ENCODE results near the gene SMIM24.
"Not testable (repeated sequence)": the region's sequence is repeated elsewhere in the genome, so short reads cannot be mapped to it uniquely, and the experiment has no call there.

Gene SMIM24

DNA sequence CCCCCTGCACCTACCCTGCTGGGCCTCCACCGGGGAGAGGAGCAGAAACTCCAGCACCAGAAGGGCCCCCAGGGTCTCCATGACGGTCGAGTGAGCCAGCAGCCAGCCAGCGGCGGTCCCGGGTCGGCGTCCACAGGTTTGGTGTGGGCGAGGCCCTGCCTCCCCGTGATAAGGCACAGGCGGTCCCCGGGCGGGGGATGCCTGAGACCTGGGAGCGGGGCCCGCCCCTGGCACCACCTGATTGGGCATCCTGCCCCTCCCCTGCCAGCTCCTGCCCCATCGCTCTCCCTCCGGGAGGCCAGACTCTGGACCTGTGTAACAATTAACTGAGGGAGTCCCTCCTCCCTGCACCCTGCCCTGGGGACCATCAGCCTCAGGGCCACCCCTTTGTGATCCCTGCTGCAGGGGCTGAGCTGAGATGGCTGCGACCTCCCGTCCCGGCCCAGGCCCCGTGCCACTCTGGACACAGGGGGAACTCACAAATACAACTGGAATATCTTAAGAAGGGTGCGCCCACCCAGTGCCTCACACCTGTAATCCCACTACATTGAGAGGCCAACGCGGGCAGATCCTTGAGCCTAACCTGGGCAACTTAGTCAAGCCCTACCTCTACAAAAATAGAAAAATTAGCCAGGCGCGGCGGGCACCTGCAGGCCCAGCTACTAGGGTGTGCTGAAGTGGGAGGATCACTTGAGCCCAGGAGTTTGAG lies at the start of gene SMIM24:
SMIM24 (minus strand) TSS at position 143 of the 709 bp plus-strand sequence; CDS start at position 81, 62 bp downstream.
- DNase-seq = no peak

DNA sequence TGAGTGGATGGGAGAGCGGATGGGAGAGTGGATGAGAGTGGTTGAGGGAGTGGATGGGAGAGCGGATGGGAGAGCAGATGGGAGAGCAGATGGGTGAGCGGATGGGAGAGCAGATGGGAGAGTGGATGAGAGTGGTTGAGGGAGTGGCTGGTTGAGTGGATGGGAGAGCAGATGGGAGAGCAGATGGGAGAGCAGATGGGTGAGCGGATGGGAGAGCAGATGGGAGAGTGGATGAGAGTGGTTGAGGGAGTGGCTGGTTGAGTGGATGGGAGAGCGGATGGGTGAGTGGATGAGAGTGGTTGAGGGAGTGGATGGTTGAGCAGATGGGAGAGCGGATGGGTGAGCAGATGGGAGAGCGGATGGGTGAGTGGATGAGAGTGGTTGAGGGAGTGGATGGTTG lies 49.0 kb upstream of the SMIM24 start:
- DNase-seq = not testable (repeated sequence)

DNA sequence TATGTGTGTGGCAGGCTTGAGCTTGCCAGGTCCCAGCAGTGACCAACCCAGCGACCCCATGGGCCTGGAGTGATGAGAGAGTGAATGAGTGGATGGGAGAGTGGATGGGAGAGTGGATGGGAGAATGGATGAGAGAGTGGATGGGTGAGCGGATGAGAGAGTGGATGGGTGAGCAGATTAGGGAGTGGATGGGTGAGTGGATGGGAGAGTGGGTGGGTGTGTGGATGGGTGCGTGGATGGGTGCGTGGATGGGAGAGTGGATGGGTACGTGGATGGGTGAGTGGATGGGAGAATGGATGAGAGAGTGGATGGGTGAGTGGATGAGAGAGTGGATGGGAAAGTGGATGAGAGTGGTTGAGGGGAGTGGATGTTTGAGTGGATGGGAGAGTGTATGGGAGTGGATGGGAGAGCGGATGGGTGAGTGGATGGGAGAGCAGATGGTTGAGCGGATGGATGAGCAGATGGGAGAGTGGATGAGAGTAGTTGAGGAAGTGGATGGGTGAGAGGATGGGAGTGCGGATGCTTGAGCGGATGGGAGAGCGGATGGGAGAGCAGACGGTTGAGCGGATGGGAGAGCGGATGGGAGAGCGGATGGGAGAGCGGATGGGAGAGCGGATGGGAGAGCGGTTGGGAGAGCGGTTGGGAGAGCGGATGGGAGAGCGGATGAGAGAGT lies 48.4 kb upstream of the SMIM24 start:
- no peak for DNase-seq

DNA sequence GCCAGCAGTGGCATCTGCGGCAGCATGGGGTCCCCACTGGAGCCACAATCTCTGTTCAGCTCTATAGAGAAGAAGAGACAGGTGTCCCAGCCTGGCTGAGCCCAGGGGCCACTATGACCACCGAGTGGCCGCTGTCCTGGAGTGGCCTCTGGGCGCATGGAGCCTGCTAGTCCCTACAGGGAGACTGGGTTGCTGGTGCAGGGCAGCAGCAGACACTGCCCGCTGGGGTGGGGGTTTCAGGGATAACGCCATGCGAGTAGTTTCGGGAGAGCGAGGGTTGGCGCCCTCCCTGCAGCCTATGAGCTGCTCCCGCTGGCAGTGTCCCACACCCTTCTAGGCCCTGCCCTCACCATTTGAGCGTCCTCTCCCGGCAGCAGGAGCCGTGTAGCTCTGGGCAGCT lies 47.8 kb upstream of the SMIM24 start:
- DNase-seq = no peak

DNA sequence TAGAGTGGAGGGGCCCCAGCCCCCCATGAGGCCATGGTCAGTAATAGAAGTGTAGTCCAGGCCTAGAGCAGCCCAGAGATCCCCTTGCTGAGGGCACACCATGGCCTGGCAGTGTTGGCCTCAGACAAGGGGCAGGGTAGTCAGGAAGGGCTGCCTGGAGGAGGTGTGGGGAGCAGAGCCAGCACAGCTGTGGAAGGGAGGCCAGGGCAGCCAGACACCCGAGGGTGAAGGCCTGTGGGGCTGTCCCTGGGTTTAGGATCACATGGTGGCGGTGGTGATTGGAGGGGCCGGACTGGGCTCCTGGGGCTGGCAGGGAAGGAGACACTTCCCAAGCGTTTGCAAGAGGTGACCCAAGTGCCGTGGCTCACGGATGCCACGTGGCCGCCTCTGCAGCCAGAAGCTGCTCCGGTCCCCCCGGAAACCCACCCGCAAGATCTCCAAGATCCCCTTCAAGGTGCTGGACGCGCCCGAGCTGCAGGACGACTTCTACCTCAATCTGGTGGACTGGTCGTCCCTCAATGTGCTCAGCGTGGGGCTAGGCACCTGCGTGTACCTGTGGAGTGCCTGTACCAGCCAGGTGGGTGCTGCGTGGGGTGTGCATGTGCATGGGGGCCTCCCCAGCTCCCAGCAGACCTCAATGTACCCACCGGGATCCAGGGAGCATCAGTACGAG lies 47.0 kb upstream of the SMIM24 start:
- DNase-seq = no peak

DNA sequence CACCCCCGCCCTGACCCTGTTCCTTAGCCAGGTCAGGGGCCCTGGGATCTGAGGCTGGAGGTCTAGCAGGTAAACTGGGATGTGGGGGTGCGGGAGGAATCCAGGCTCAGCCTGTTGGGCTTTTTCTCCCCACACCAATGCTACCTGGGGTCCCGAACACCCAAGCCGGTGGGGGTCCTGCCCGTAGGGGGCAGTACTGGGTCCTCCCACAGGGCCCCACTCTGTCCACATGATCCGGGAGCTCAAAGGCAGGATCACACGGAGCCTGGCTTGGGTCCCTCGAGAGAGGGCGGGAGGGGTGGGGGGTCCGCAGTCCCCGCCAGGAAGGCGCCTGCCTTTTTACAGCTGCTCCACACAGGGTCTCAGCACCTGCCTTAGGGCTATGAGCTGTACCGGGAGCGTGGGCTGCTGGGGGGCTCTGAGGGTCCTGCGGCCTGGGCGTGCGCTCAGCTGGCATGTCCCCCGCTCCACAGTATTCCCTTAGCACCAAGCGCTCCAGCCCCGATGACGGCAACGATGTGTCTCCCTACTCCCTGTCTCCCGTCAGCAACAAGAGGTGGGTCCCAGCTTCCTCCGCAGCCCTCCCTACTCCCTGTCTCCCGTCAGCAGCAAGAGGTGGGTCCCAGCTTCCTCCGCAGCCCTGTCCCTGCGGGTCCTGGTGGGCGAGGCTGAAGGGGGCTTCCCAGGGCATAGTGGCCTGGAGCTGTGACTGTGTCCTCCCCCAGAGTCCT lies 46.3 kb upstream of the SMIM24 start:
- DNase-seq = no peak

DNA sequence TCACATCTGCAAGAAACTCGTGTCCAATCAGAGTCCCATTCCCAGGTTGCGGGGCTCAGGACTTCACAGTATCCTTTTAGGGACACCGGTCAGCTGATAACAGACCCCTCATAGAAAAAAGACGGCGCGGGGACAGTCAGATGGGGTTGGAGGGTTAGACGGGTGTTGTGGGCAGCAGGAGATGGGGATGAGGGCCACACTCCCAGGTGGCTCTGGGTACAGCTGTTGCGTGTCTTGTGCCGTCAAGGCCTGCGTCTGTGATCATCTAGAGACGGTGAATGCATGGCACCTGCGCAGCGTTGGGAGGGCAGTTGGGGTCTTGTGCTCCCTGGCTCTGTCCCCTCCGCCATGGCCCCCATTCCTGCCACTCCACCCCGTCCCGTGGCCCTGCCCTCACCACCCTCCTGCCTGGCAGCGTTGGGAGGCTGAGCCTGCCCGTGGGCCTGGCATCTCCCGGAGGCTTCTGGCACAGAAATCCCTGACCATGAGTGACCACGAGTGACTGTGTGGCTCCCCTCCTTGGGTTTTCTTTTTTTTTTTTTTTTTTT lies 44.7 kb upstream of the SMIM24 start:
- no peak for DNase-seq

DNA sequence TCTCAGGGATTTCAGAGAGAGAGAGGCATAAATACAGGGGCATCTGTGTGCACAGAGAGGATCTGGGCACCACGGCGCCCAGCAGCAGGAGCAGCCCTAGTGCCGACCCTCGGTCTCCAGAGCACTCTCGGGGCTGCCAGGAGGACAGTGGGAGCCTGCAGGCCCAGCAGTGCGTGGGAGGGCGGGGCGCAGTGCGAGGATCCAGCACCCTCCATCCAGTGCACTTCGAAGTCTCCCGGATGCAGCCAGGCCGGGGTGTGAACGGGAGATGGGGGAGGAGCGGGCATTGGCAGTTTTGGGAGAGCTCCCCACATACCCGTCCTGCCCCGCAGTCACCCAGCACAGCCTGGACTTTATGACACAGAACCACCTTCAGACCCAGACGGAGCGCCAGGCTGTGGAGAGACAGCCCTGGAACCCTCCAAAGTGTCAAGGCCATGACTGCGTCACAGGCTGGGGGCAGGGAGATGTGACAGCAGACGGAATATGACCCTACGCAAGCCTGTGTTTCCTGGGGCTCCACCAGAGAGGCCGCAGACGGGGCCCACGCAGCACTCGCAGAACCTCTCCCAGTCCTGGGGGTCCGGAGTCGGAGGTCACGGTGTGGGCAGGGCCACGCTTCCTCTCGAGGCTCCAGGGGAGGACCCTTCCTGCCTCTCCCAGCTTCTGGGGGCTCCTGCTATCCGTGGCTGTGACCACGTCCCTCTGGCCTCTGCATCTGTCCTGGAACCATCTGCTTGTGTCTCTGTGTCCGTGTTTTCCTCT lies 43.9 kb upstream of the SMIM24 start:
- DNase-seq = no peak

DNA sequence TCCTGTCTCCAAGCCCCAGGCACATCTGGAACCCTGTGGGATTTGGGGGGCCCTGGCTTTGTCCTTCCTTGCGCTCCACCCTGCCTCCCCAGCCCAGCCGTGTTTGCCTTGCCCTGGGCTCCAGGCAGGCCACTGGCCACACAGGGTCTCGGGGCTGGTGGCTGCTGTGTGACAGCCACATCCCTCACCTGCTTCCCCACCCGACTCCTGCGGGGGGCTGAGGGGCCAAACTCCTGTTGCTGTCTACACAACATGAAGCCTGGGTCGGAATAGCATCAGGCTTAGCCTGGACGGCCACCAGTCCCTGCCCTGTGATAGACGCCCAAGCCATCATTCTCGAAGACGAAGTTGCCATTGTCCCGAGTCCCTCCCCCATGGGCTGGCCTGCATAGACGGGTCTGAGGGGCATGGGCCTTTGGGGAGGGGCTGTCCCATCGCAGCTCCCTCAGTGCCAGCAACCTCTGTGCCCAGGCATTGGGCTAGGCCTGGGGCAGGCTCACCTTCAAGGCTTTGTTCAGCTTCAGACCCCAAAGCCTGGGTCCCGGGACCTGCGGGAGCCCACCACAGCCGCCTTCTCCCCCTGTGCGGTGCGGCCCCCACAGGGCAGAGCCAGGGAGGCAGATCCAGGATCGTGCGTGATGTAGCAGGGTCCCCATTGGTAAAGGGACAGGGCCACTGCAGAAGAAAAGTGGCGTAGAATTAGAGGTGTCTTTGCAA lies 43.2 kb upstream of the SMIM24 start:
- no peak for DNase-seq

DNA sequence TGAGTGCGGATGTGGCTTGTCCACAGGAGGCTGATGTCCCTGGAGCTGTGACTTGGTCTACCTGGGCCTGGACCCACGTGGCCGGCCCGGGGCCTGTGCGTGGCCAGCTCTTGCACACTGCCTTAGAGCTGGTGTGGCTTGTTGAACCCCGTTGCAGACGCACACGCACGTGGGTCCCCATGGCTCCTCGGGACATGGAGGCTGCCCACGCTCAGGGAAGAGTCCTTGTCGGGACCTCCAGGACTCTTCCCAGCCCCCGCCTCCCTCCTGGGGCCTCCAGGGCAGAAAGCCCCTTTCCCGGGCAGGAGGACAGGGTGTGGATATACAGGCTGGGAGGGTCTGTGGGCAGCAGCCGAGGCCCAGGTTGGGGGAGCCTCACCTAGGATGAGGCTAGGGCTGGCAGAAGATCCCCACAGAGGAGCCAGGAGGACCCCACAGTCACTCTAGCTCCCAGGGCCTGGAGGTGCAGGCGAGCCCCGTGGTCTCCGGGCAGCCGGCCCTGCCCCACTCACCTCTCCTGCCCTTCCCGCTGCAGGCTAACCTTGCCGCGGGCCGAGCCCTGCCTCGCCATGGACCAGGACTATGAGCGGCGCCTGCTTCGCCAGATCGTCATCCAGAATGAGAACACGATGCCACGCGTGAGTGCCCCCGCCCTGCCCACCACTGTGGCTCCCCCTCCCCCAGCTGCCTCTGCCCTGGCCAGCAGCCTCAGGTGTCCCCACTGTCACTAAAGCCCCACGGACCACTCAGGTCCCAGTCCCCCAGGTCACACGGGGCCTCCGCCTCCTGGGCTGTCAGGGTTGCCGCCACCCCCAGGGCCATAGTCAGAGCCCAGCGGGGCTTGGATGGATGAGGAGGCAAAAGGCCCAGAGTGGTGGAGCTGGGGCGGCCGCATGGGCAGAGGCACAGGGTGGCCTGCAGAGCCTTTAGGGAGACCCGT lies 42.4 kb upstream of the SMIM24 start:
- no peak for DNase-seq

DNA sequence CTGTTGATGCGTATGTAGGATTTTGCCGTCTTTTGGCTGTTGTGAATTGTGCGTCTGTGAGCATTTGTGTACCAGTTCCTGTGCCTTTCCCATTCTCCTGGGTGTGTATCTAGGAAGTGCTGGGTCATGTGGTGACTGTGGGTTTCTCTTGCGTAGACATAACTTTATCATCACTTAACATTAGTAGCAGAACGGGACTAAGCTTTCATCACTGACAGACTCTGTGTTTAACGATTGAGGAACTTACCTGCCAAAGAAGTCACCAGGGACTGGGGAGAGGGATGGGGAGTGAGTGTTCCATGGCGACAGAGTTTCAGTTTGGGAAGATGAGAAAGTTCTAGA lies 40.8 kb upstream of the SMIM24 start:
- DNase-seq = no peak

DNA sequence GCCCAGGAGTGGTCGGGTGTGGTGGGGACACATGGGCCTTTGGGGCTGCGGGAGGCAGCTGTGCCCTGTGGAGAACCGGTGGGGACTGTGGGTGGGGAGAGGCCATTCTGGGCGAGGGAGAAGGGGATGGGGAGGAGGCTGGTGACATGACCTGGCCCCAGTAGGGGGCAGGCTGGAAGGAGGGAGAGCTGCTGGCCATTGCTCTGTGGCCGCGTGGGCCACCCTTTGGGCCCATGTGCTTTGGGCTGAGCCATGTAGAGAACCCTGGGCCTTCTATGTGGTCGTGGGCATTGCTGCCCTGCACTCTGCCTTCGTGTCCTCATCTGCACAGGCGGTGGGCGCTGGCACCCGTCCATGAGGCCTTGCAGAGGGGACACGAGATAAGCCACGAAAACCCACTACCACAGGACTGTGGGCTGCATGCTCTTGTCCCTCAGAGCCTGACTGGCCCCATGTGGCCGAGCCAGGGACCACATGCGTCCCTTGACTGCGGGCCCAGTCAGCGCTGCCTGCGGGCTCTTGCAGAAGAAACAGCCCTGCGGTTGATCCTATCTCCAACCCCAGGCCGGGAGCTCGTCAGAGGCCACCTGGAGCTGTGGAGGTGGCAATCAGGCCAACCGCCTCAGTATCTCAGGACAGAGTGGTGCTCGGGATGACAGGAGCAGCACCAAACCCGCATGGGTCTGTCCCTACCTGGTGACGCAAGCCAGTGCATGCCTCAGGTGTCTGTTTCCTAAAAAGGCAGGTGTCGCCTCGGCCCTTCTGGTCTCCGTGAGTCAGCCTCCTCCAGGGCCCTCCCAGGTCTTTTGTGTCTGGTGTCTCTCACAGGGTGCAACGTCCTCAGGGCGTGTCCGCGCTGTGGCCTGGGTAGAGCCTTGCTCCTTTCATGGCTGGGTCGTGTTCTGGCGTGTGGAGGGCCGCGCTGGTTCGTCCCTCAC lies 40.1 kb upstream of the SMIM24 start:
- DNase-seq = no peak

DNA sequence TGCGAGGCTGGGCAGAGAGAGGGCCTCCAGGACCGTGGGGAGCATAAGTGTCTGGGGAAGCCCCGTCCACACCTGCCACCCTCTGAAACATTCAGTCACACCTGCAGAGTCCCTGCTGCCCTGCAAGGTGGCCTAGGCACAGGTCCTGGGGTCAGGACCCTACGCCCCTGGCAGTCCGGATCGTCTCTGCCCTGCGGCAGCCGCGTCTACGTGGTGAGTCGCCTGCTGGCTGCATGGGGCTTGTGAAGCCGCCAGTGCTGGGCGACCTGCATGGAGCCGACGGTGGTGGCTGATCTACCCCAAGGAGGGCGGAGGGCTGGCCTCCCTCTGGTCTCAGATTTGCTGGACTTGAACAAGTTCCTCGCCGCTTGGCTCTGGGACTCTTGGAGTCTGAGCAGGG lies 38.8 kb upstream of the SMIM24 start:
- no peak for DNase-seq

DNA sequence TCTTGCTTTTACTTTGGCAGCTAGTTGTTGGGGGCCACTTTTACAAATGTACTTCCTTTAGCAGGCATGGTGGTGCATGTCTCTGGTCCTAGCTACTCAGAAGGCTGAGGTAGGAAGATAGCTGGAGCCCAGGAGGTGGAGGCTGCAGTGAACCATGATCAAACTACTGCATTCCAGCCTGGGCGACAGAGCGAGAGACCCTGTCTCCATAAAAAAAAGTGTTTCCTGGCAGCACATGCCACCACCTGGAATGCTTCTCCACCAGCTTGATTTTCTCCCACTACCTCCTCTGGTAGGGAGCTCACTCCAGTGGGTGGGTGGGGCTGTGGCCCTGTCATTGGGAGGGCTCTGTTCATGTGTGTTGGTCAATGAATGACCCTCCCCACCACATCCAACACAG lies 38.3 kb upstream of the SMIM24 start:
- no peak for DNase-seq

DNA sequence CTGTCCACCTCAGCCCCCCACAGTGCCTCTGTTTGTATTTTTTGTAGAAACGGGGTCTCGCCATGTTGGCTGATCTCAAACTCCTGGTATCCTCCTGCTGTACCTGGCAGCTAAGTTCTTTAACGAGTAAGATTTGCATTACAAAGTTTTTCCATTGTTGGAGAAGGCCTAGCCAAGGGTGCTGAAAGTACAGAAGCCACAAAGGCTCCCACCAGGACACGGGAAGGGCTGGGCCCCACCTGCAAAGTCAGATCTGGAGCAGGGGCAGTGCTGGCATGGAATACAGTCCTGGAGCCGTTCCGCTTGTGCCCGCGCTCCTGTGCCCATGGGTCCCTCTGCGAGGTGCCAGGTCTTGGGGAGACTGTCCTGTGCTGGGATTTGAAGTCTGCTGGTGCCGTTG lies 37.9 kb upstream of the SMIM24 start:
- no peak for DNase-seq

DNA sequence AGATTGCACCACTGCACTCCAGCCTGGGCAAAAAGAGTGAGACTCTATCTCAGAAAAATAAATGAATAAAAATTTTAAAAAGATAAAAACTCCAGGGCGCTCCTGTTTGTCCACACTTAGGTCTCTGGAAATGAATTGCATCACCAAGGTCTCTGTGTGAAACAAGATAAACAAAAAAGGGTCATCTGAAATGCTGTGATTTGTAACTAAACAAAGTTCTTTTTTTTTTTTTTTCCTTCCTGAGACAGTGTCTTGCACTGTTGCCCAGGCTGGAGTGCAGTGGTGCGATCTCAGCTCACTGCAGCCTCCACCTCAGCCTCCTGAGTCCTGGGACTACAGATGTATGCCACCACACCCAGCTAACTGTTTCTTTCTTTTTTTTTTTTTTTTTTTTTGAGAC lies 37.3 kb upstream of the SMIM24 start:
- no peak for DNase-seq

DNA sequence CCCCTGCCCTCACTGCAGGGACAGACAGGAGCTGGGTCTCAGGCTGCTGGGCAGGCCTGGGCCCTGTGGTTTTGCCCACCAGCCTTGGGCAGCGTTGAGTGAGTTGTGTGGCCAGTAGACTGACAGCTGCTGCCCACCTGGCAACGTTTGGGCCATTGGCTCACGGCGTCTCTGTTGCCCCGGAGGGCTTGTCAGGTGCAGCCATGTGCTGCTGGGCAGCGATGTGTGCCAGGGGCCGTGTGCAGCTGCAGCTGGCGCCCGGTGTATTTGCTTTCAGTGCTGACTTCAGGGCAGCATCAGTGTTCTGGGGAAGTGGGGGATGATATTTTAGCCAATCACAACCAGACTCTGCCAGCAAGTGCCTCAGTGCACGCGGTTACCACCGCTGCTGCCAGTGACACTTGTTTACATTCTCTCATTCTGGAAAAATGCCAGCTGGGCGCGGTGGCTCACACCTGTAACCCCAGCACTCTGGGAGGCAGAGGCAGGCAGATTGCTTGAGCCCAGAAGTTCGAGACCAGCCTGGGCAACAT lies 36.4 kb upstream of the SMIM24 start:
- DNase-seq = no peak

DNA sequence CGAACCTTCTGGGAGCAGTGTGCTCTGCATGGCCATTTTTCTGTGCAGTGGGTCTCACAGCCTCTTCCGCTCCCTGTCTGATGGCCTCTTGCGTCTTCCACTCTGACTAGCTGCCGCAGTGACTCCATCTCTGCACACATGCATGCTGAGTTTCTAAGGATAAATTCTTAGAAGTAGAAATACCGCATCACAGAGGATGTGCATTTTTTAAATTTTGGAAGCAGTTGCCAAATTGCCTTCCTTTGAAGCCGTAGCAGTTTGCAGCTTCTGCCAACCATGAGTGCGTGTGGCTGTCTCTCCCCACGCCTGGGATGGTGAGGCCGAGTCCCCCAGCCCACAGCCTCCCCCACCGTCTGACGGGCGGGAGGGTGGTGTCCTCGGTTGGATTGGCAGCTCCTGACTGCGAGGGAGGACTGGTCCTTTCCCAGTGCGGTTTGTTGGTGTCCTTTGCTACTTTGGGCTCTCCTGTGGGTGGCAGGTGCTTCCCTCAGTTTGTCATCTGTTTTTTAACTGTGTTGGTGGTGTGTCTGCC lies 35.6 kb upstream of the SMIM24 start:
- no peak for DNase-seq

DNA sequence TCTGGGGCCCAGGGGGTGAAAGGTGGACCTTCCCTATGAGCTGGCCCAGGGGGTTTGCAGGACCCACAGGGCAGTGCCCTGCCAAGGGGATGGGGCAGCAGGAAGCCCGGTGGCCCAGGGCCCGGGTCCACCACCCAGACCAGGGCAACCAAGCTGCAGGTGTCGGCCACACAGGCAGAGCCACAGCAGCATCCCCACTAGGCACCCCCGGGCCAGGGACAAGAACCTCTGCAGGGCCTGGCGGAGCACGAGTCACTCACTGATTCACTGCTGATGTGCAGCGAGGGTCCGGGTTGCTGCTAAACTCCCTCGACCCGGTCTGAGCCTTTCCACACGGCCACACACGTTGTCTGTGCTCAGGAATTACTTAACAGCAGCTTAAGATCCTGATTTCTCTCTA lies 34.6 kb upstream of the SMIM24 start:
- no peak for DNase-seq

Measured in stimulated activated naive CD4-positive, alpha-beta T cell treated with Interleukin-2 at 50 U/mL for 16 hours (primary cell).